Measurements from ENCODE around the gene PODXL2.
"Not testable (repeated sequence)": the region's sequence is repeated elsewhere in the genome, so short reads cannot be mapped to it uniquely, and the experiment has no call there.

The PODXL2 gene

DNA sequence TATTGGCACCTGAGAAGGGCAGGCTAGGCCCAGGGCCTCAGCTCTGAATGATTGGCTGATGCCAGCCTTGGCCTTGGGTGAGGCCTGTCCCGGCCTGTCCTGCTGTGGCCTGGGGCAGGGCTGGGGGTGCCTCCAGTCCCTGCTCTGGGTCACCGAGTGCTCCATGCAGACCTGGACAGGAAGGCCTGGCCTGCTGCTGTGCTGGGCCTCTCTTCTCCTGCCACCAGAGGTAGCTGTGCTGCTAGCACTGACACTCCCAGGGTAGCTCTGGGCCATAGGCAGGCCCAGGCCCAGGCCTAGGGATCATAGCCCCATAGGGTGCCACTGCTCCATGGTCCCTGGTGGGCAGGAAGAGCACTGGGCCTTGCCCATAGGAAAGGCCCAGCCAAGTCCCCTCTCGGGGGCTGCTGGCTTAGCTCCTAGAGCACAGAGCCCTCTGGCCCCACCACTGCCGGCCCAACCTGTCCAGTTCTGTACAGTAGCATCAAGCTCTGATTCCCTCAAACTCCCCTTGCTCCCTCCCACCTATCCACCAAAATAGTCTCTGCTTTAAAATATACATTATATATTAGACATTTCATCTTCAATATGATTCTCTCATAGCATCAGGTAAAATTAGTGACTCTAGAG, 62.0 kb downstream of the PODXL2 start:
- DNase-seq (ENCODE audit: low read depth): no peak

DNA sequence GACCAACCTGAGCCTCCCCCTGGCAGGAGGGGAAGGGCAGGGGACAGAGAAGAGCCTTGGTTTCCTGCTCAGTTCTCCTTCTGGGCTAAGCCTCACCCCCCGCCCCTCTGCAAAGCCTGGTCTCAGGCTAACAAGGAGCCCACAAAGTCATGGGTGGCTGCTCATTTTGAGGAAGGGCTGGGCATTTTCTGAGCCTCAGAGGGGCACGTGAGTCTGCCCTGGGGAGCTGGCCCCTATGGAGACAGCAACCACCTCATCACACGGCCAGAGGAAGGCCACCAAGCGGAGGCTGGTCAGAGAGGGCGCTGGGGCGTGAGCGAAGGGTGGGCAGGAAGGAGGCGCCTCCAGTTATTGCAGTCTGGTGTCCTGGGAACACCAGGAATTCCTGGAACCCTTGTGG, 62.5 kb downstream of the PODXL2 start:
- no peak for DNase-seq (ENCODE audit: low read depth)

DNA sequence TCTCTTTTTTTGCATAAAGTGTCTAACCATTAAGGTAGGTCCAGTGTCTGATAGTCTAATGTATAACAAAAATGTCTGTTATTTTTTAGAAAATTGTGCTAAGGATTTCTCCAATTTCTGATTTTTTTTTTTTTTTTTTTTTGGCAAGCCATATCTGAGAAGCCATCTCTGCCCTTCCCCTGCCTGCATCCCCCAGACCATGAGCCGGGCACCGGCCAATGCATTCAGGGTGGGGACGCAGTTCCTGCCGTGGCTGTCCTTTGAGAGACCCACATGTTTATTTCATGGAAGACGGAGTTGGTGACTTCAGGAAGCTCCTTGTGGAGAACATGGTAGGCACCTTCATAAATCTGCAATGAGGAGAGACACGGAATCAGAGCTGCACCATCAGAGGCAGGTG, 63.0 kb downstream of the PODXL2 start:
- no peak for DNase-seq (ENCODE audit: low read depth)

DNA sequence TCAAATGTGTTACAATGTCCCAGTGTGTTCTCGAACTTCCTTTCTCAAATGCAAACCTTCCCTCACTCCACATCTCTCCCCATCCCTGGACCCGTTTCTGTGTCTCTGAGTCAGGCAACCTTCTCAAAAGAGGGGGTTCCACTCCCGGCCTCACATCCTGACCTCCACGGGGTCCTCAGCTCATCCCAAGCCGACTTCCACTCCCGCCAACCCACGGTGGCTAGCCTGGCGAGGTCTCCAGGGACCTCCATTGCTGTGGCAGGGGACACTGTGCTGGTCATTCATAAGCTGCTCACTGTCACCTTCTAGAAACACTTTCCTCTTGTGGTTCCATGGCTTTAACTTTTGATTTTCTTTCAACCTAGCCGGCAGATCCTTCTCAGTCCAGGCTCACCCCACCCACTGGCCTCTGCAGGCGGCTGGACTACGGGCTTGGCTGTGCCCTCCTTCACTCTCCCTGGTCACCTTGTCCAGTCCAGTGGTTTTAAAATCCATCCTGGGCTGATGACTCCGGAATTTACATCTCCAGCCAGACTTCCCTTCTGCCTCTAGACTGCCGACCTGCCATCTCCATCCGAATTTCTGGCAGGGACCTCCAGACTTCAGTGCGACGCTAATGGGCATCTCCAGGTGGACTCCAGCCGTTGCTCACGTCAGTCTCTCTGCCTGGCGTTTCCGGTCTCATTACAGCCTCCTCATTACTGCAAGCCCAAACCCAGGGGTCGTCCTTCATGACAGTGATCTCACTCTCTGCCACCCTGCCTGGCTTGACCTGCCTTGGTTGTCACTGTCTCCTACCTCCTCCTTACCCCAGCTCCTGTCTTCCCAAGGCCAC, 63.7 kb downstream of the PODXL2 start:
- DNase-seq (ENCODE audit: low read depth): no peak

DNA sequence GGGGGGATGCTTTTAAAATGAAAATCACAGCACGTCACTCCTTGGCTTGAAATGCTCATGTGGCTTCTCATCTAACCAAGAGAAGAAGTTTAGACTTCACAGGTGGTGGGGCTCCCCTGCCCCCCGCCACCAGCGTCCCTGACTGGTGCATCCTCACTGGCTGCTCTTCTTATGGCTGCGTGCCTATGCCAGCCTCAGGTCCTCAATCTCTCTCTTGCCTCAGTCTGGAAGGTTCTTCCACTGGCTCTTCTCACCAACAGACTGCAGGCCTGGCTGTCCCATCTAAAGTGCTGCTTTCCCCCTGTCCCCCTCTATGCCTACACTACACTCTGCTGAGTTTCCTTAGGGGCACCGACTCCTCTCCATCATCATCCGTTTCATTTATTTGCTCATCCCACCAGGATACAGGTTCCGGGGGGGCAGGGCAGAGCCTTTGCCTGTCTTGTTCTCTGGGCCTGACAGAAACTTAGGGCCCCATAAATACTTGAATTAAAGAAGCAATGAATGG, 64.4 kb downstream of the PODXL2 start:
- no peak for DNase-seq (ENCODE audit: low read depth)

DNA sequence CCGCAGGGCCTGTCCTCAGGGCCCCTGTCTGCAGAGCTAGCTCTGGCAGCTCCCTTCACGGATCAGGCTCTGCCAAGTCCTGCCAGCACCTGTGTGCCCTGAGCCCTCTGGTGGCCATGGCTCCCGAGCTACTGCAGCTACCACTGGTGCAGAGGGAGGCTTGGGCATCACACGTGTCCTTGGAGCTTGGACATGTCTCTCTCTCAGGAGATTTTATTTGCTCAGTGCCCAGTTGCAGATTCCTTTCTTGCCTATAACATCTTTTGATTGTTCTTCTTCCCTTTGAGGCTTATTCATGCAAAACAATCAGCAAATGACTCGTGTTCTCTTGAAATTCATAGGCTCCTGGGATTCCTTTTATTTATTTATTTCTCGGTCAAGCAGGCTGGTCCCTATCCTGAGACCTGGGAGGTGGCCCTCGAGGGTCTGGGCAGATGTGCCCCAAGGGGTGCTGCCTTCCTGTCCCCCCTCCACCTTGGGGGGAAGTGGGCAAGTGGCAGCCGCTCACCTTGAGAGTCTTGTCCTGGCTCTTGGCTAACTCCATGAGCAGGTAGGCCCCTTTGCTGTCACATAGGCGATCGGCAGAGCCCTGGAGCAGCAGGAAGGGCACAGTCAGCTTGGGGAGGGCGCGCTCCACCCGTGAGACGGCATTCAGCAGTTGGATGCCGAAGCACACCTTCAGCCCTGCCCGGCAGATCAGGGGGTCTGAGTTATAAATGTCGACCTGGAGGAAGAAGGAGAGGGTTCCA, 65.7 kb downstream of the PODXL2 start:
- DNase-seq (ENCODE audit: low read depth): no peak

DNA sequence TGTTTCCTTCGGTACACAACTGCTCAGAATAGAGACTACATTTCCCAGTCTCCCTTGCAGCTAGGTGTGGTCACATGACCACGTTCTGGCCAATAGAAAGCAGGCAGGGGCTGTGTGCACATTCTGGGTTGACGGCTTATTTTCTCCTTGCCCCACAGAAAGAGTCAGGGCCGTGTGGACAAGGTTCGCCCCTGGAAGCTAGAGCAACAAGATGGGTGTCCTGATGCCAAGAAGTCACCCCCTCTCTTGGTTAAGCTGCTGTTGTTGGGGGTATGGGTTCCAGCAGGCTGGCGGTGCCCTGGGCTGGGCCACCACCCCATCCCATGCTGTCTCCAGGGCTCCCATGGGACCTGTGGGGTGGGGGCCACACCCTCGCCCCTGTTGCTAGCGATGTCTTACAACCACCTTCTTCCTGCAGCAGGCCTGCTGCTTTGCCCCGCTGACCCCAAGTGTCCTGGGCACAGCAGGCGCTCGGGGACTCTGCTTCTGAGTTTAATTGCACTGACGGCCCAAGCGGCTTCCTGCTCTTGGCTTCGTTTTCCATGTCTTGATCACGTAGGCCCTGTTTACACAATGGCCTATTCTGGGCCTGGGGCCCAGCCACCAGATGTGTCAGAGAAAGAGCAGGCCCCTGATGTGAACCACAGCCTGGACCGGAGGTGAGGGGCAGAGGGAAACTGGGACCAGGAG, 68.7 kb downstream of the PODXL2 start:
- no peak for DNase-seq (ENCODE audit: low read depth)

DNA sequence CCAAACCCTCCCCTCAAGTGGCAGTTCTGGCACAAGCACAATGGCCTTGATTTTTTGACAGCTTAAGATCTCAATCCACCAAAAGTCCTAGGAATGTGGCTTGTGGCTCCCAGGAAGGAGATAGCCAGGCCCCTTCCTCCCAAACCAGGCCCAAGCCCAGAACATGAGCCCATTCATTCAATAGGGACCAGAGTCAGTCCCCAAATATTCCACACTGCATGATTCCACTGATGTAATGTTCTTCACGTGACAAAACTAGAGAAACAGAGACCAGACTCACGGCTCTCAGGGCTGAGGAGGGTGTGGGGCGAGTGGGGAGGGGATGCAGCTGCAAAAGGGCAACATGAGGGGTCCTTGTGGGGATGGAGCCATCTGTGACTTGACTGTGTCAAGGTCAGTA, 69.3 kb downstream of the PODXL2 start:
- no peak for DNase-seq (ENCODE audit: low read depth)

DNA sequence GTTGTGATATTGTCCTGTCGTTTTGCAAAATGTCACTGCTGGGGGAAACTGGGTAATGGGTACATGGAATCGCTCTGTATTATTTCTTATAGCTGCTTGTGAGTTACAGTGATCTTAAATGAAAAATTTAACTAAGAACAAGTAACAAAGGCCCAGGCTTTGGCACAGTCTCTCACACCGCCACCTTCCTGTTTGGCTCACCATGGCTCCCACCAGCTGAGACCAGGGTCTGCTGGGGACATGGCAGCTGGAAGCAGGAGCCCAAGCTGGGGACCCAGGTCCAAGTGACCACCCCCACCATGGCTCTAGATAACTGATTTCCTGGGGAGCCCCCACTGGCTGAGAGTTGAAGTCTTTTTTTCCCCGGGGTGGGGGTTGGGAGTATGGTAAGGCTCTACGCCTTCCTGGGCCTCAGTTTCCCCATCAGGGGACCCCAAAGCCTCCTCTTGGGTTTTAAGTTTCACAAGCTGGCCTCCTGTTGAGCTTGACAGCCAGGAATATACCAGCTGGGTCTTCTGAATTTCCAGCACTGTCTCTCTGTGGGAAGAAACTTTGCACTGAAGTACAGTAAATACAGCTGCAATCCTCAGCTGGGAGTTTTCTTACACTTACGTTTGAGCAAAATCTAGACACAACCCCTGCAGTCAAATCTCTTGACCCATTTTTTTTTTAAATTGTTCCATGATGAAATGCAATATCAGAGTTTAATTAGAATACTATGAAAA, 69.9 kb downstream of the PODXL2 start:
- no peak for DNase-seq (ENCODE audit: low read depth)

DNA sequence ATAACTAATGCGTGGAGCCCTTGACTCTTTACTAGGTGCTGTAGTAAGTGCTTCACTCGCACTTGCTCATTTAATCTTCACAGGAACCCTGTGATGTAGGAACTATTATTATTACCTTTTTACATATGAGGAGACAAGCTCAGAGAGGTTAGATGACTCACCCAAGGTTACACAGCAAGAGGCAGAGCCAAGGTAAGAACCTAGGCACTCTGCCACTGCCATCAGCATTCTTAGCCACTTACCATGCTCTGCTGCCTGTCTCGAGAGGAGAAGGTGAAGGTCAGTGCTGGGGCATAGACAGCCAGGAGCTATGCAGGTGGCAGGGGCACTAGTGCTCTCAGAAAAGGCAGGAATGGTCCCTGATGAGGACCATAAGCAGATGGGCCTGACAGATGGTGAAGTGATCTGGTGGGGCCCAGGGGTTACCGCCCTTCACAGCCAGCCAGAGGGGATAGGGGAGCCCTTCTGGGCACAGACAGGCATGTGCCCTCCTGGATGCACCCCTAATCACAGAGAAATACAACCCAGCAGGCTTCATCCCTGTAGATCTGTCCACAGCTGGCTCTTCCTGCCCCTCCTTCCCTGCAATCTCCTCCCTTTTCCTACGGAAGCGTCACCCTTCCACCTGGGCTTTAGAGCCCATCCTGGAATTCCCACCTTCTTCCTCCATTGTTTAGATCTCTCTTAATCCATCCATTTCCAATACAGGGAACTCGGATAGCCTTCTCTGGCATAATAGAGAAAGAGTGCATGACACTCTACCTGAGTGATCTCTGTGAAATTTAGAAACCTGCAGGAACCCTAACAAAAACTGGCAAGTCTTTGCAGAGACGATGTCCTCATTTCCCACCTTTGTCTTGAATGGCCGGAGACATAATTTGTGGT, 70.7 kb downstream of the PODXL2 start:
- DNase-seq (ENCODE audit: low read depth): no peak

DNA sequence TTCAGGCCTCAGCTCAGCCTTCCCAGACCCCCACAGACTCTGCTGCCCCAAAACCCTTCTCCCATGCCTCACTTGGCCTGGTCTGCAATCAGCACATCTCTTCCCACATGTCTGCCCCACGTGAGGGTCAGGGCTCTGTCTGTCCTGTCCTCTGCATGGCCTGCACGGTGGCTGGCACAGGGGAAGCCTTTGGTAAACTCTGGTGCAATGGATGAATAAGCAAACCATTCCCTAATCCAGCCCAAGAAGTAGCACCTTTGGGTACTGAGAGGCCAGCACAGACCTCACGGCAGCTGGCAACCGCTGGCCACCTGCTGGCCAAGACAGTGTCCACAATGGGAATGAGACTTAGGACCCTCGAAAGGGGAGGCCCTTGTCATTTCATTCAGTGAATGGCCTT, 71.4 kb downstream of the PODXL2 start:
- DNase-seq (ENCODE audit: low read depth): no peak

DNA sequence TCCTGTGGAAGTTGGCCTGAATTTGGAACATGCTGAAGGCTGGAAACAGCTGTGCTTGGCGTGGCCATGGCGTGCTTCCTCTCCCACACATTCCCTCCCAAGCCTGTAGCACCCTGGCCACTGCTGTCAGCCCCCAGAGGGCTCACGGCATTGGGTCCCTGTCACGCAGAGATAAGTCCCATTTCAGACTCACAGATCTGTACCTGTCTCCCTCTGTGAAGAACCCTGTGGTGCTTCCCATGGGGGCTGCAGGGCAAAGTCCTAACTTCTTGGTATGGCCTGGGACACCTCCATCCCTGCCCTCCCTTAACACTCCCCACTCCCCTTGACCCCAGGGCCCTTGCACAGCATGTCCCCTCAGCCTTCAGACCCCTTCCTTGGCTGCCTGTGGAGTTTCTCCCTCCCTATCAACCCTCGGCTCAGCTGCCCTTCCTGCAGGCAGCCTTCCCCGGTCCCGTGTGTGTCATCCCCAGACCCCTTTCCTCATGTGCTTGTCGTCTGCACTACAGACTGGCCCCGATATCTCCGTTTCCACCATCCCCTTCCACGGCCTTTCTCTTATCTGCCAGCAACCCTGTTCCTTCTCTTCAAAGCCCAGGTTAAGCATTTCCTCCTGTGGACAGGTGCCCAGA, 72.4 kb downstream of the PODXL2 start:
- no peak for DNase-seq (ENCODE audit: low read depth)

DNA sequence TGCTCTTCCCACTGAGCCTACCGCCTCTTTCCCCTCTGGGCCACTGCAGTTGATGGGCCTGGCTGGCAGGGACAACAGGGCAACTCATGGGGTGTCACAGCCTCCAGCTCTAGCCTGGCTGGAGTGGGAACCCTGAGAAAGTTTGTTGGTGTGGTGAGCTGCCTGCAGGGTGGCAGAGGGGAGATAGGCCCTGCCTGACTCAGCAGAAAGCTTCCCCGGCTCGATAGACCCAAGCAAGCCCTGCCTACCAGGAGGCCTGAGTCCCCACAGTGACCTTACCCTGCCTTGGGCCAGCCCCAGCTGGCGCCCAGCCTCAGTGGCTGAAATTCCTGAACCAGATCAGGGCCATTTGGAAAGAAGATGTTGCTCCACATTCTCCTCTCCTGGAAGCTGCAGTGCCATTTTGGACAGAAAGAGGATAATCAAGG, 73.2 kb downstream of the PODXL2 start:
- no peak for DNase-seq (ENCODE audit: low read depth)

DNA sequence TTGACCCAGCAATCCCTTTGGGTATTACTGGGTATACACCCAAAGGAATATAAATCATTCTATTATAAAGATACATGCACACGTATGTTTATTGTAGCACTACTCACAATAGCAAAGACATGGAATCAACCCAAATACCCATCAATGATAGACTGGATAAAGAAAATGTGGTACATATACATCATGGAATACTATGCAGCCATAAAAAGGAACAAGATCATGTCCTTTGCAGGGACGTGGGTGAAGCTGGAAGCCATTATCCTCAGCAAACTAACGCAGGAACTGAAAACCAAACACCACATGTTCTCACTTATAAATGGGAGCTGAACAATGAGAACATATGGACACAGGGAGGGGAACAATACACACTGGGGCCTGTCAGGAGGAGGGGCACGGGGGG, 75.9 kb downstream of the PODXL2 start:
- DNase-seq (ENCODE audit: low read depth): not testable (repeated sequence)

DNA sequence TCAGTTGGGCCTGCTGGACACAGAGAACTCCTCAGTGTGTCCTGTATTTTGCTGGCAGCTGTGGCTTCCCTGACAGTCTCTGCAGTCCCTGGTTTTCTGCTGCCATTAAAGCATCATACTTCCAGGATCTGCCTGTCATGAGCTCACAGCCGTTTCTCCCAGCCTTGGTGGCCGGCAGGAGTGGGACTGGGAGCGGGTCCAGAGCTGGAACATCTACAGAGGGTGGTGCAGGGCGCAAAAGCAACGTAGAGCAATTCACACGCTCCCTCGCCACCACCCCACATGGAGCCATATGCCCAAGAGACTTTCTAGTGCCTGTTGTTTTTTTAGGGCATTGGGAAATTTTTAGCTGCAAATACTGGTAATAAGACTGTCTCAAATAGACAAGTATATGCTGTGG, 77.3 kb downstream of the PODXL2 start:
- DNase-seq (ENCODE audit: low read depth): no peak

DNA sequence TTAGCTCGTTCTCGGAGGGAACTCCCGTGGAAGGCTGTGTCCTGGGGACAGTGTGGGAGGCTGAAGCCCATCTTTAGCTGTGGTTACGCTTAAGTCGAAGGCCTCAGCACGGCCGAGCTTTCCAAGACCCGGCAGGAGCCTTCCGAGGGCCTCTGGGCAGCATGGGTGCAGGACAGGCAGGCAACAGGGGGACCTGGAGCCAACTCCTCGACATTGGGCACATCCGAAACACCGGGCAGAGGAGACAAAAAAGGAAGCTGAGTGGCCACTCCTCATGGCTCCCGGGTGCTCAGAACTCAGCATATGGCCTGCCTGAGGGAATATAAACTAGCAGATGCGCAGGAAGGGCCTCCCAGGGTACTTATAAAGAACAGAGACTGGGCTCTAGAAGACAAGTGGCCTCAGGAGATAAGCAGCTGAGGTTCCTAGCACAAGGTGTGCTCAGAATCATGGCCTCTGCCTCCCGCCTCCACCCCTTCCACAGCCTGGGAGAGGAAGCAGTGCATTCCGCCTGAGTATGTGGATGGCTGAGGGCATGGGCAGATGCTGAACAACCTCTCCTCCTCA, 77.9 kb downstream of the PODXL2 start:
- no peak for DNase-seq (ENCODE audit: low read depth)

DNA sequence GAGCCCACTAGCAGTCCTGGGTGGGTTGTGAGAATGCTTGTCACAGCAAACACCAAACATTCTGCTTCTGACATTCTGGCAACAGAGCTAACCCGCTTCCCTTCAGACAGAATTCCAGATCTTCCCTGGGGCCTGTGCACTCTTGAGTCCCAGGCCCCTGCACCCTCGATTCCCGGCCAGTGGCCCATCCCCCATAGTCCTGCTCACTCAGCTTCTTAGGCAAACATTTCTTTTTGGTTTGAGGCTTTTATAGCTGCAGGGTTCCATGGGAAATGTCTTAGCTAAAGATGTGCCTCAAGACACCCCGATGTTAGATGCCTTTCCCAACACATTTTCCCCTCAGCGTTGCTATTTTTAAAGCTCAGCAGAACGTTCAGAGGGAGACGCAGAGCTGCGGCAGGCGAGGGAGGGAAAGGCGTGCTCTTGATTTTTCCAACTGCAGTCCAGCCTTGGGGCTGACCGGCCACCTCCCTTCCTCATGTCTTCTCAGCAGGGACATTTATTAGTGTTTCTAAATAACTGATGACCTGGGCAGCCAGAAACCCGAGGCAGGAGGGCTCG, 78.9 kb downstream of the PODXL2 start:
- DNase-seq (ENCODE audit: low read depth): no peak

DNA sequence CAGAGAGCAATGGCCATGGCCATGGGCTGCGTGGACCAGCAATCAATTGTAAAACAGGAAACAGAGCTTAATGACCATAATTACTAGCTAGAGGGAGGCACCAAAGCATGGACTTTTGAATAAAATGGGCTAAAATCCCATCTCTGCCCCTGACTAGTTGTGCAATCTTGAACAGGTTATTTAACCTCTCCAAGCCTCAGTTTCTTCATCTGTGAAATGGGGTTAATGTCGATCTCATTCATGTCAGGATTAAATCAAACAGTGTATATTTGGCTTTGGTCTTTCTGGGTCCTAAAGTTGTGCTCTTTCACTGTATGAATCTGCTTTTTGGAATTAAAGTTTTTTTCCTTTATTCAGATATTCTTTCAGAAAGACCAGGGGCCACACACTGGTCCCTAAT, 79.9 kb downstream of the PODXL2 start:
- DNase-seq (ENCODE audit: low read depth): no peak

DNA sequence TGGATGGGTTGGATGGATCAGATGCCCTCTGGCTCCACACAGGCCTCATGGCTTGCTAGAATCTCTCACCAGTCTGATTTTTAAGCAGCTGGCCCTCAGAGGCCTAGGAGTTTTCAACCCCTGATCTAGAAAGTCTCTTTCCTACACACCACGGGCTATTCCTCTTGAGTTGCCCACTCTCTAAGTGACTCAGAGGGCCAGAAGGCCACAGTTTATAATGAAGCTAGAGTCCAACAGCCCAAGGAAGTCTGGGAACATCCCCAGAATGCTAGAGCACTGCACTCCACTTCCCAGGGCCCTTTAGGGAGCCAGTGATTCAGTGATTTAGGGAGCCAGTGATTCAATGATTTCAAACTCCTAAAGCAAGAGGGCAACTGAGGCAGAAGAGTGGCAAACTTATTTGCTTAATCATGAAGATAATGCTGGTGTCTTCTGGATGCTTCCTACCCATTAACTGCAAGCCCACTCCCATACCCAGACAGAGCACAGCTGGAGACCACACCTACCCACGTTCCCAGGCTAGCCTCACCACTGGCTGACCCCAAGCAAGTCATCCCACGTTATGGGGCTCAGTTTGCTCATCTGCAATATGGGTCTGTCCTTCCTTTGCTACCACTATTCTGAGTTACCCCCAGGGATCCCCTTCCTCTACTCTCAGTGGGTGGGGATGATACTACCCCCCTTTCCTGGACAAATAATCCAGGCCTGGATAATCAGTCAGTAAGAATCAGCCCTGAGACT, 80.5 kb downstream of the PODXL2 start:
- no peak for DNase-seq (ENCODE audit: low read depth)
